GM10847 (cell line): ENCODE results near the gene SLC51A.

Source experiments
- POLR2A ChIP-seq: IDR thresholded peaks from 2 replicates; pipeline ENCODE4 v1.6.1; 2011; ENCODE audit not compliant: insufficient read length; ENCODE audit errors: extremely low read depth

The SLC51A gene

GRCh38 chr3:196216089-196216564 is at the start of gene SLC51A:
Gene SLC51A, plus strand, starts transcription at chr3:196216534. Its CDS starts 179 bp downstream, at chr3:196216713.
- no peak for TF ChIP-seq POLR2A

- TF ChIP-seq POLR2A = no peak
These were observed 49.6 kb upstream of the SLC51A start for GRCh38 chr3:196166741-196167140.

- TF ChIP-seq POLR2A = no peak
These were observed 47.4 kb upstream of the SLC51A start for GRCh38 chr3:196168808-196169391.

- no peak for TF ChIP-seq POLR2A
These were observed 46.5 kb upstream of the SLC51A start for GRCh38 chr3:196169836-196170240.

- no peak for TF ChIP-seq POLR2A
These were observed 41.7 kb upstream of the SLC51A start for GRCh38 chr3:196174652-196175051.

- TF ChIP-seq POLR2A = no peak
These were observed 41.2 kb upstream of the SLC51A start for GRCh38 chr3:196175116-196175625.

GRCh38 chr3:196175722-196176121 is 40.6 kb upstream of the SLC51A start:
- TF ChIP-seq POLR2A = no peak

GRCh38 chr3:196177567-196177966 is 38.8 kb upstream of the SLC51A start:
- no peak for TF ChIP-seq POLR2A

GRCh38 chr3:196177967-196178366 is 38.4 kb upstream of the SLC51A start:
- TF ChIP-seq POLR2A = no peak

- no peak for TF ChIP-seq POLR2A
These were observed 37.3 kb upstream of the SLC51A start for GRCh38 chr3:196178993-196179379.

GRCh38 chr3:196179380-196180308 is 36.7 kb upstream of the SLC51A start:
- TF ChIP-seq POLR2A = peak; percentile 34

GRCh38 chr3:196180346-196180745 is 36.0 kb upstream of the SLC51A start:
- TF ChIP-seq POLR2A = no peak

- no peak for TF ChIP-seq POLR2A
These were observed 35.2 kb upstream of the SLC51A start for GRCh38 chr3:196181127-196181546.

GRCh38 chr3:196184881-196185280 is 31.5 kb upstream of the SLC51A start:
- TF ChIP-seq POLR2A = no peak

- TF ChIP-seq POLR2A = peak; percentile 2
These were observed 29.4 kb upstream of the SLC51A start for GRCh38 chr3:196186651-196187573.
